ENCODE measurements around the gene CTSG.

The CTSG gene

GRCh38 chr14:24576182-24576581 is at the start of gene CTSG:
Gene CTSG, minus strand, starts transcription at chr14:24576250. Its CDS starts 27 bp downstream, at chr14:24576223.
- TF ChIP-seq CTCF (IDR thresholded peaks at IDR 0.05) = no peak
- no peak for DNase-seq
- H3K4me3 Mint-ChIP-seq = no peak within 1 kb of the TSS
- no peaks in the 10 kb centered on the region for H3K4me1 Mint-ChIP-seq
- no peaks in the 10 kb centered on the region for H3K9me3 Mint-ChIP-seq
- H3K36me3 Mint-ChIP-seq (ENCODE audit: low read depth) = no peaks in the 10 kb centered on the region
- no peak within 1 kb of the TSS for H3K27ac Mint-ChIP-seq
- no peaks in the 10 kb centered on the region for H3K27me3 Mint-ChIP-seq (ENCODE audit: low read depth, poor library complexity)

- TF ChIP-seq CTCF (IDR thresholded peaks at IDR 0.05) = no peak
- no peak for DNase-seq
- Mint-ChIP-seq H3K9me3 (peaks cover 33% of the 10 kb centered on the region), H3K27ac (no peak overlapping the region), H3K36me3 (ENCODE audit: low read depth) (no peaks in the 10 kb centered on the region), H3K4me3 (no peak overlapping the region), H3K27me3 (ENCODE audit: low read depth, poor library complexity) (peaks cover 3% of the 10 kb centered on the region), H3K4me1 (peaks cover 2% of the 10 kb centered on the region)
Measured at GRCh38 chr14:24613747-24614146, 37.7 kb upstream of the CTSG start.

- Mint-ChIP-seq H3K36me3 (ENCODE audit: low read depth) (no peaks in the 10 kb centered on the region), H3K4me3 (no peak overlapping the region), H3K4me1 (peaks cover 7% of the 10 kb centered on the region), H3K27ac (no peak overlapping the region), H3K27me3 (ENCODE audit: low read depth, poor library complexity) (peaks cover 3% of the 10 kb centered on the region), H3K9me3 (peaks cover 28% of the 10 kb centered on the region)
- TF ChIP-seq CTCF (IDR thresholded peaks at IDR 0.05) = no peak
- no peak for DNase-seq
Measured at GRCh38 chr14:24613241-24613640, 37.2 kb upstream of the CTSG start.

GRCh38 chr14:24612196-24612595 is 36.1 kb upstream of the CTSG start:
- no peak for TF ChIP-seq CTCF (IDR thresholded peaks at IDR 0.05)
- no peak for DNase-seq
- Mint-ChIP-seq H3K27ac (no peak overlapping the region), H3K4me1 (peaks cover 17% of the 10 kb centered on the region), H3K36me3 (ENCODE audit: low read depth) (no peaks in the 10 kb centered on the region), H3K4me3 (no peak overlapping the region), H3K27me3 (ENCODE audit: low read depth, poor library complexity) (peaks cover 3% of the 10 kb centered on the region), H3K9me3 (peaks cover 18% of the 10 kb centered on the region)

- H3K27me3 Mint-ChIP-seq (ENCODE audit: low read depth, poor library complexity) = peaks cover 3% of the 10 kb centered on the region
- no peaks in the 10 kb centered on the region for H3K36me3 Mint-ChIP-seq (ENCODE audit: low read depth)
- H3K9me3 Mint-ChIP-seq = peaks cover 18% of the 10 kb centered on the region
- H3K4me1 Mint-ChIP-seq = peaks cover 36% of the 10 kb centered on the region
- no peak within 1 kb of the TSS for H3K27ac Mint-ChIP-seq
- no peak within 1 kb of the TSS for H3K4me3 Mint-ChIP-seq
- TF ChIP-seq CTCF (IDR thresholded peaks at IDR 0.05) = no peak
- DNase-seq = no peak
Measured at GRCh38 chr14:24609655-24610344, 33.8 kb upstream of the CTSG start, which contains the start of gene GZMH. Gene GZMH, minus strand, starts transcription at chr14:24609685. Its CDS starts 72 bp downstream, at chr14:24609613.

Data from nephron progenitor cell (in vitro differentiated cells).